NCI-H2227 (cell line): ENCODE results near the gene KIF1A.
"Not testable (repeated sequence)": the region's sequence is repeated elsewhere in the genome, so short reads cannot be mapped to it uniquely, and the experiment has no call there.

ENCODE experiments used
- DNase-seq: peaks from one replicate; lab custom pipeline; 2025; ENCODE audit not compliant: unreplicated experiment; lab: John Stamatoyannopoulos, UW

Gene KIF1A

DNA sequence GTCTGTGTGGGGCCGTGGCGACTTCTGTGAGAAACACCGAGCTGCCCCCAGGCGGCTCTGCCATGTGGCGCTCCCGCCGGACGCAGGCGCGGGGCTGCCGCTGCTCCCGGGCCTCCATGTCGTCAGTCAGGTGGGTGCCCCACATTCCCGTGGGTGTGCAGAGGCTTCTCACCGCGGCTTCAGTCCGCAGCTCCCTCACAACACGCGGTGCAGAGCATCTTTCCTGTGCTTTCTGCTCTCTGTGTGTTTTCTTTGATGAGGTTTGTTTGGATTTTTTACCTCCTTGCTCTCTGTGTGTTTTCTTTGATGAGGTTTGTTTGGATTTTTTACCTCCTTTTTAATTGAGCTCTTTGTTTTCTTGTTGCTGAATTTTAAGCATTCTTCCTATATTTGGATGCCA is 115.4 kb downstream of the KIF1A start:
- DNase-seq, result no peak

DNA sequence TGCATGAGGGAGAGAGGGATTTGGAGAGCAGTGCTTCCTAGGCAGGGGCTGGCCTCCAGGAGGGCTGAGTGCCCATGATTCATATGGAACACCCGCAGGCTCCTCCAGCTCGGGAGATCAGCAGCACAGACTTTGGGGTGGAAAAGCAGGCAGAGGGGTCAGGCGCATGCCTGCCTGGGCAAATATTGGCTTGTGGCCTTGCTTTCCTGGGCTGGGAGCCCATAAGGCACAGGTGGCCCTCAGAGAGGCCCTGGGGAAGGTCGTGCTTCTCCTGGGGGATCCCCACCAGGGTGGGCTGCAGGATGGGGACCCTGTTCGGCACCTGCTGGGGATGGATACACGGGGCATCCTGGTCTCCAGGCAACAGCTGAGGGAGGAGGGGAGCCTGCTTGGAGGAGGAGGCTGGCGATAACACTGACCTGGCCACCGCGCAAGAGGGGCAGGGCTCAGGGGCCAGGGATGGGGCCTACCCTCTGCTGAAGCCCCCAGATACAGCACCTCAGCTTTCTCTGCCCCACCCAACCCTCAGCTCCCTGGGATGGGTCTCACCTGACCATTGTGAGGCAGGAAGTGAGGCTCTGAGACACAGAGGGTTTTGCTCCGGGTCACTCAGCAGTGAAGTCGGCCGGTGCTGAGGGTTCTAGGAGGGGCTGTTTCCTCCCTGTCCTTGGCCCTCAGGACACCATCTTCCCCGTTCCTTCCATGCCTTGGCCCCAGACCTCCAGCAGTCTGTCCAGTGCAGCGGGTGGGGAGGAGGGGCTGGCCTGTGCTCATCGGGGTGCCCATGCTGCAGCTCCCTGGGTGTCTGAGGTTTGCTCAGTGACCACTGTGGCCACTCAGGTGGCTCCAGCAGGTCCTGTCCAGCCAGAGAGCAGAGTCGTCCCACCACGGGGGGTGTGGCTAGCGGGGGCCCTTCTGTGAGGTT is 116.3 kb downstream of the KIF1A start:
- DNase-seq, result no peak

DNA sequence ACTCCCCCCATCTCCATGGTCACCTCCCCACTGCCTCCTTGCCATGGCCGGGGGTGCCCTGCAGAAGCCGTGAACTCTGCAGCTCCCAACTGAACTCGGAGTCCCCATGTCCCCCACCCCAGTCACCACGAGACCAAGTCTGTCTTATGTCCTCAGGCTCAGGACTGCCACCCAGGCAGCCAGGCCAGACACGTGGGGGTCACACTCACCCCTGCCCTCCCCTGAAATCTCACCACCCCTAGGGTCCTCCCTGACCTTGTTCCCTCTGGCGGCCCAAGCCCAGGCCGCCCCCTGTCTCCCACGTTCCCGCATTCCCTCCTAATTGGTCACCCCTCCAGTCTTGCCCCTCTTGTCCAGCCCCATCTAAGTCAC is 117.4 kb downstream of the KIF1A start:
- DNase-seq, result no peak

DNA sequence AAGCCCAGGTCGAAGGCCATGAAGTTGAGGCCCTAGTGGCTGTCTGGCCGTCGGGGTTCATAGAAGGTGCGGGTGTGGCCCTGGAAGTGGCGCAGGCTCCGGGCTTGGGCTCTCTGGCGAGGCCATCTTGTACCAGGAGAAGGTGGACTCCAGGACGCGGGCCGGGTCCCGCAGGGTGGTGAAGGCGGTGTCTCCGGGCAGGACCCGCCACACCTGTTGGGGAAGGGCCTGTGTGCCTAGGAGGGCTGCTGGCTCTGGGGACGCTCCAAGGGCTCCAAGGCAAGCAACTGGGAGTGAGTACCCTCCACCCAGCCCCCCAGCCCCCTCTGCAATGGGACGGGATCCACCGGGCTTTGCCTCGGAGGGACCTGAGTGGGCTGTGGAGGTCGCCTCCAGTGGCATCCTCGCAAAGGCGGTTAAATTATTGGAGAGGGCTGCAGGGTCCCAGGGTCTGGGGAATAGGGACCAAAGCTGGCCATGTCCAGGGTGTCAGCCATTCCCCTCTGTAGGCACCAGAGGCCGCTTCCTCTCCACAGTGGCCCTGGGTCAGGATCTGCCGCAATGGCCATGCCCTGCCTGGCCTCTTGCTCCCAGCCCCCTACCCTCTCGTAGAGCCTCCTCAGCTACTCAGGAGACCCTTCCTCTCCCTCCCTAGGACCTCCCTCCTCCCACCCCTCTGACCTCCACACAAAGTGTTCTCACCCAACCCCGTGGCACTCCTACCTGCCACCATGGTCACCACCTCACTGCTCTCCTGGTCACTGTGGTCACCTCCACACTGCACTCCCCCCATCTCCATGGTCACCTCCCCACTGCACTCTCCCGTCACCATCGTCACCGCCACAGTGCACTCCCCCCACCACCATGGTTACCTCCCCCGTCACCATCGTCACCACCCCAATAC is 118.0 kb downstream of the KIF1A start:
- DNase-seq, result no peak

DNA sequence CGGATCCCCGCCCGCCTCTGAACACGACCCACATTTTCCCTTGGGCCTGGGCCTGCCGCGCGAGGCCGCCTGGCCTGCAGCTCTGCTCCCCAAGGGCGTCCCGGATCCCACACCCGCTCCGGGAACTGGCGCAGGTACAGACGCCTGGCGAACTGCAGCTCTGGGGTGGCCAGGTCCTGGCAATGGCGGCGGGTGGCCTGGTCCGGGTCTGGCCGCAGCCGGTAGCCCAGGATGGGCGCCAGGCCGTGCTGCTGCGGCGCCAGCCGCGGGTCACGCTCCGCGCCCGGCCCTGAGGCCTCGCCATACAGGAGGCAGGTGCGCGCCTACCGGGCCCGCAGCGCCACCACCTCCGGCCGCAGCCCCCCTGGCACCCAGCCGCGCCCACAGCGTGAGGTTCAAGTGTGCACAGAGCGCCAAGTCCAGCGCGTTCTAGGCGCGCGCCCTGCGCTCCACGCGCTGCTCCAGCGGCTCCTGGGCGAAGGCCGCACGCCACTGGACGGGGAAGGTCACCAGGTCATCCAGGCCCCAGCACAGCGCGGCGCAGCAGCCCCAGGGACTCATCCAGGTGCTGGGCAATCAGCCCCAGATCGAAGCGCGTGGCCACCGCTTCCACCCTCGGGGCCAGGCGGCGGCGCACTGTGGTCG is 118.8 kb downstream of the KIF1A start:
- DNase-seq, result no peak

DNA sequence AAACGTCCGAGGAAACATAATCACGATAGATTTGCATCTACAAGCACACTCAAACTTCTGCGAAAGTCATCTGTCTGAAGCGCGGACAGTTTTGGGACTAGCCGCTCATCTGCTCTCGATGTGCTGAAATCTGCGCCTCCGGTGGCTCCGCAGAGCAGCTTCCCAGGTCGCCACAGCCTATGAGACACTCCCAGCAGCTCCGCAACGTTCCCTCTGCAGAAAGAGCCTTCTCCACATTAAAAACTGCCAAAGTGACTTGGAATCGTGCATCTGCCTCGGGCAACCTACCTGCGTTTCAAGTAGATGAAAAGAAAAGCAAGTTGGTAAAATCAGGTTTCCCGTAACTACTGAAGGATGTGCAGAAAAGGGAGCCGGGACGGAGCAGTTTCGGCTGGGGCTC is 119.4 kb downstream of the KIF1A start:
- DNase-seq, result not testable (repeated sequence)

DNA sequence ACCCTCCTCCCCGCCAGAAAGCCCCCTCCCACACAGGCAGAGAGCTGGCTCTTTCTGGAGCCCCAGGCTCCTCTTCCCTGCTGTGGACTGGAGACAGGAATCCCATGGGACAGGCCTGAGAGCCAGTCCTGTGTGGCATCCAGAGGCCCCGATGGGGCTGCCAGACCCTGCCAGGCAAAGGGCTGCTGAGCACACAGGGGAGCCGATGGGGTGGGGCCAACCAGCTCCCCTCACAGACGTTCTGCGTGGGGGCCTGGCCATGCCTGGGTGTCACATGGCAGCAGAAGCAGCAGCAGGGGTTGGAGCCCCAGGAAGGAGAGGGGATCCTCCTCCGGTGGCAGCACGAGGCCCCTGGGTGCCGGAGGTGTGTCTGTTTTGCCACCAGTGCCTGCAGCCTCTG is 120.2 kb downstream of the KIF1A start:
- DNase-seq, result not testable (repeated sequence)

DNA sequence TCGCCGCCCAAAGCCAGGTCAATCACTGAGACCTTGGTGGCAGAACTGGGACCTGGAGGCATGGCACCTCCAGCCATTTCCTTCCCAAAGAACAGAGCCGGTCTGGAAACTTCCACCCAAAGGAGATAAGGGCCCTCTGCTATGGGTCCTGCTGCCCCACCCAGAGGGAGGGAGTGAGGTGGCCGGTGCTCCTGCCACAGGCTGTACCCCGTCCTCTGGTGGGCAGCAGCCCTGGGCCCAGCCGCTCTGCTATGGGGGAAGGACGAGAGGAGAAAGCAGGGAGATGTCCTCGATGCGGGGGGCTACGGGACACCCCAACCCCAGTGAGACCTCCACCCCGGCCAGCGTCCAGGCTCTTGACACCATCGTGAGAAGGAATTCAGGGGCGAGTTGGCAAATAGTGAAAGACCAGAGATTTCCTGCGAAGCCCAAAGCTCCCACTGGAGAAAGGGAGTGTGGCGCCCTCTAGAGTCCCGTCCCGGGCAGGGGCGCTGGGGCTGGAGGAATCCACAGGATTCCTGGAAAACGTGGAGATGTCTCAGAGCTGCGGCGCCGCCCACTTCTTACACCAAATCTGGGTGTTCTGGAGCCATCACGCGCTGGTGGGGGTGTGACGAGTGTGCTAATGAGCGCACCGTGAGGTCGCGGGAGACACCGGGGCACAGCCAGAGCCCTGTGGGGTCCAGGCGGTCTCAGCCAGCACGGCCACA is 121.0 kb downstream of the KIF1A start:
- not testable (repeated sequence) for DNase-seq

DNA sequence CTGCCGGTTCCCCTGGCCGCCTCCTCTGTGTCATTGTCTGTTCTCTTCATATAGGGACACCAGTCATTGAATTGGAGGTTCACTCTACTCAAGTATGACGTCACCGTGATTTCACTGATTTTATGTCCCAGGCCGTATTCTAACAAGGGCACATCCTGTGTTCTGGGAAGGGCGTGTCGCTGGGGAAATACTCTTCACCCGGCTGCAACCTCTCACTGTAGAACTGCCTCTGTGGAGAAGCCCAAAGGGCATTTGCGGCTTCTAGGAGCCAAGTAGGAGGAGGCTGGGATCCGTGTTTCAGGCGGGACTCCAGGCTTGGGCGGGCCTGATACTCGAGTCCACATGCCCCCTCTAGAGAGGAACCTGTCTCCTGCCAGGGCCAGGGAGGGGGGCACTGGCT is 123.5 kb downstream of the KIF1A start:
- not testable (repeated sequence) for DNase-seq

DNA sequence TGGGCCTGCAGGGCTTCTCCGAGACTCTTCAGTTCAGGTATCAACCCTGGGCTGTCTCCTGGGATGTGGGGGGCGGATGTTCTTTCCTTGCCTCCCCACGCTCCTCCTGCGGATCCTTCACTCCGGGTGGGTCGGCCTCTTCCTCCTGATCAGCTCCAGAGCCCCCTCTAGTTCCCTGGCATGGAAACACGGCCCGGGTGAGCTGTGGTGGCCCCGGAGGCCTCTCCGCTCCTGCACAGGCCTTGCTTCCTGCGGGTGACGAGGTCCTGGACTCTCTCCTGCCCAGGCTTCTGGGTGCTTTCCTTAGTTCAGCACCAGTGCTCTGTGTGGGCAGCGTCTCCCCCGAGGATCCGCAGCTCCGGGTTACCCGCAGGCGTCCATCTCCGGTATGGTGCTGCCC is 124.4 kb downstream of the KIF1A start:
- not testable (repeated sequence) for DNase-seq

DNA sequence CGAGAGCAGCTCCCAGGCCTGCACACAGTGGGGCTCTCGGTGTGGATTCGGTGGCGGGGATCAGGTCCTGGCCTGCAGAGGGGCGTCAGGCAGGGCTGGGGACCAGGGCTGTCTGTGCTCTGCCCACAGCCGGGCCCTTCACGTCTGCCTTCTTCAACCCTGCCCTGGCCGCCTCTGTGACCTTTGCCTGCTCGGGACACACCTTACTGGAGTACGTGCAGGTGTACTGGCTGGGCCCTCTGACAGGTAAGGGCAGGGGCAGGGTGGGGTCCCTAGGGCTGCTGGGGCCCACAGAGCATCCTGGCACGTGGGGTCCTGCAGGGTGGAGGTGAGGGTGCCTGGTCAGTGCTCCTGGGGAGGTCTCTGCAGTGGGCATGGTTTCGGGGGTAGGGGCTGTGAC is 125.7 kb downstream of the KIF1A start:
- DNase-seq, result not testable (repeated sequence)

DNA sequence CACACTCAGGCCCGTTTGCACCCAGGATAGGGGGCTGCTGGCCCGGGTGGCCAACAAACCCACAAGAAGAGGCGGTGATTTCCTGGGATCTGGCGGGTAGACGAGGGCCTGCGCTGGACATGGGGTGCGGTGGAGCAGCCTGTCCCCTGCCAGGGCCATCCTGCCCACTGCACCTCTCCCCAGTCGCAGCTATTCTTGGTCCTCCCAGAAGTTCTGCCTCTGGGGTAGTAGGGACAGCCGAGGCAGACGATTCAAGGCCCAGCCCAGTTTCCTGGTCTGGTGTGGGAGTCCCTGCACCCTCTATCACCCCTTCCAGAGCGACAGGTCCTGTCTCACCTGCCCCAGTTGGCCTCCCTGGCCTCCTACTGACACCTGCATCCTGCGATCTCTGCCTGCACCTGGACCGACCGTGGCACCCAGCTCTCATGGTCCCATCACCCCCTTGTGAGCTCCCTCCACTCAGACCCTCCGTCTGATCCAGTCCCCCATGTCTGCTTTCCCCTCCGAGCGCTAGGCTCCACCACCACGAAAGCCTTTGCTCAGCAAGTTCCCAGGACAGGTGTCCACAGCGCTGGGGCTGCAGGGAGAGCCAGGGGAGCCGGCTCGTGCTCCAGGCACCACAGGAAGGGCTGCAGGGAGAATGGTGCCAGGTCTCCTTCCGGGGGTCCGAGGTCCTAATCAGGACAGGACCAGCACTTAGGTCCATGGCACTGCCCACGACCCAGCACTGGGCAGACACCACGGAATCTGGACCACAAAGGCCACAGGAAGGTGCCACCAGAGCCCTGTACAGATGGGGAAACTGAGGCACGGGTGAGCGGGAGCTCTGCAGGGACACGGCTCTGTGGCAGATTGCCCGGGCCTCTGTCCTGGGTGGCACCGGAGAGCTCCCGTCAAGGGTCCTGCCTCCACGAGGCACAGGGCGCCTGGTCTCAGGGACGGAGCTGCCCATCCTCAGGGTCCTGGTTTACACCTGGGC is 127.1 kb downstream of the KIF1A start:
- not testable (repeated sequence) for DNase-seq

DNA sequence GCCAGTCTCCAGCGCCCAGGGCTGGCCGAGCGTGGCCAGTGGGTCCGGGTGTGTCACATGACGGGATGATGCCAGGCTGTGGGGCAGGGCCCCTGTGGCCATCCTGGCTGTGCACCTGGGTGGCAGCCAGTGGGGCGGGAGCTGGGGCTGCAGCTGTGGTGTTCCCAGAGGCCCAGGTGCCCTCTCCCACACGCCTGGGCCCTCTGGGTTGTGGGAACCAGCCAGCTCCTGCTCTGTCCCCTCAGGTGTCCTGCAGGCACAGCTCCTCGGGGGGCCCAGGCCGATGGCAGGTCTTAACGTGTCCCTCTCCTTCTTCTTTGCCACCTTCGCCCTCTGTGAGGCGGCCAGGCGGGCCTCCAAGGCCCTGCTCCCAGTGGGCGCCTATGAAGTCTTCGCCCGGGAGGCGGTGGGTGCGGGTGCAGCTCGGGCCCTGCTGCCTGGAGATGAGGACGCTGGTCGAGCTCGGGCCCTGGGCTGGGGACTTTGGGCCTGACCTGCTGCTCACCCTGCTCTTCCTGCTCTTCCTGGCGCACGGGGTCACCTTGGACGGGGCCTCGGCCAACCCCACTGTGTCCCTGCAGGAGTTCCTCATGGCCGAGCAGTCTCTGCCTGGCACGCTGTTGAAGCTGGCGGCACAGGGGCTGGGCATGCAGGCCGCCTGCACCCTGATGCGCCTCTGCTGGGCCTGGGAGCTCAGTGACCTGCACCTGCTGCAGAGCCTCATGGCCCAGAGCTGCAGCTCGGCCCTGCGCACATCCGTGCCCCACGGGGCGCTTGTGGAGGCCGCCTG is 128.2 kb downstream of the KIF1A start, which contains the start of gene AQP12A:
AQP12A (plus strand) TSS at position 236 of the 790 bp plus-strand sequence; CDS start at position 284, 48 bp downstream.
- DNase-seq, result not testable (repeated sequence)

DNA sequence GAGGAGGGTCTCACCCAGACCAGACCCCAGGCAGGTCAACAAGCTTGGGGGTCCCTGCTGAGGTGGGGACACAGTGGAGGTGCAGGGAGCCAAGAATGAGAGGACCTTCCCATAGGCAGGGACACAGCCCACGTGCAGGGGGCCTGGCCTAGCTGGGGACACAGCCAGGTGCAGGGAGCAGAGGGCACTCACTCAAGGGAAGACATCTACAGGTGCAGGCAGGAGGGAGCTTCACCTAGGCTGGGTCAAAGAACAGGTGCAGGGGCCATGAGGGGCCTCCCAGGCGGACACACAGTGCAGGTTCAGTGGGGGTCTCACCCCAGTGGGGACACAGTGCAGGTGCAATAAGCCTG is 129.0 kb downstream of the KIF1A start:
- DNase-seq, result not testable (repeated sequence)

DNA sequence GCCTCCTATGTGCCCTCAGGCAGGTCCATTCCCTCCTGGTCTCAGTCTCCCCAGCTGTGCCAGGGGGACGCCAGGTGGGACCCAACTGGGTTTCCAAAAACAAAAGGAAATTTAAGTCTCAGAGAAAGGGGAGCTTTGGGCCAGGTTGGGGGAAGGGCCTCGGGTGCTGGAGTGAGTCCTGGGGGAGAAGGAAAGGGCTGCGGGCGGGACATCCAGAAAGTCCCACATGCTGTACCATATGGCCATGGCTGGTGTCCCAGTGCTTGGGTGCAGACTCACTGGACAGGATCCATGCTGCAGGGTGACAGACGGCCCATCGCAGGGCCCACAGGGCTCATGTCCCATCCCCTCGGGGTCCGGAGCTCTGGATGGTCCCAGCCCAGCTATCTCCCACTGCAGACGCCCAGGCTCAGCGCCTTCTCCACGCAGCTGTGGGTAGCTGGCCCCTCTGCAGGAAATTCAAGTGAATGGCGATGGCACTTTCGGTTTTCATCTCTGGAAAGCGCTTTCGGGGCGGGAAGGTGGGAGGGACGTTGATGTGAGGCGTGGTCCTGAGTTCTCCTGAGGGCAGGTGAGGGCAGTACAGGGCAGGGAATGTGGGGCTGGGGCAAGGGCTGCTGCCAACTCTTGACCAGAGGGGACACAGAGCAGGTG is 129.5 kb downstream of the KIF1A start:
- not testable (repeated sequence) for DNase-seq

DNA sequence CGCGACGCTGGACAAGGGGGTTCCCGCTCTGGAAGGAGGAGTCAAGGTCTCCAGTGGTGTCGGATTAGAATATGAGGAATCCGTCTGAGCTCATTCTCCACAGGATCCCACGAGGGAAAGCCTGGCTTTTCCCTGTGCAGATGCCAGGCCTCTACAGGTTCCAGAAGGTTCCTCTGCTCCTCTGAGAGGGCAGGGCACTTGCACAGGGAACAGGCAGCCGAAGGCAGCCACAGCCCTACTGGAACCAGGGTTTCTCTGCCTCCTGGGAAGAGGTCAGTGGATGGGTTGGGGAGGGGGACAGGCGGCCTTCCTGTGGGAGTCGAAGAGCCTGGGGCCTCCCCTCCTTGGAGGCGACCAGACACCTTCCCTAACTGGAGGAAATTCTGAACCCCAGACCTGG is 130.0 kb downstream of the KIF1A start:
- no peak for DNase-seq

DNA sequence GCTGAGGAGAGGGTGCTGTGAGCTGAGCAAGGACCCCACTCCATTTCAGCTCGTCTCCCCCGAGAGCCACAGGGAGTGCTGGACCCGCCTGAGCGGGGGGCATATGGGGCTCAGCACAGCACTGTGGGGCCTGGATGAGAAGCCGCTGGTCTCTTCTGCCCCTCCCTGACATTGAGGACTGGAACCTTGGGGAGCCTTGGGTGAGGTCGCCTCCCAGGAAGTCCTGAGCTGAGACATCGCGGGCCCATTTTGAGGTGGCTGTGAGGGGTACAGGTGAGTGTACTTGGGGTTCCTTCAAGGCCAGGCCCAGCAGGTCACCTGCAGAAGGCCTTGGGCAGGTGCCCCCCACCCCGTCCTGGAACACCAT is 131.5 kb downstream of the KIF1A start:
- no peak for DNase-seq
